Measurements from ENCODE around the gene KISS1.

DNA sequence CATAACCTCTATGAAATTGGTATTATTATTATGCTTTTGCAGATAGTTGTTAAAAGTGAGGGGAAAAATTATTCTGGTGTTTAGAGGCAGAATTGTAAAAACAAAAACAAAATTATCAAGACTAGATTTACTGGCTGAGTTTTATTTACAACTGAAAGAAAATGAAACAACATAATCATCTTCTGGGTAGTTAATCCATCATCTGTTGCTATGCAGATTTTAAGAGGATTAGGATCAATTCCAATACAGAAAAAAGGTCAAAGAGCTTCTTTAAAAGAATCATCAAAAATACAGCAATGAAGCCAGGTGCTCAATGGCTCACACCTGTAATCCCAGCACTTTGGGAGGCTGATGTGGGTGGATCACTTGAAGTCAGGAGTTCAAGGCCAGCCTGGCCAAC lies 9.2 kb upstream of the KISS1 start:
- TF ChIP-seq, protein P1, sequence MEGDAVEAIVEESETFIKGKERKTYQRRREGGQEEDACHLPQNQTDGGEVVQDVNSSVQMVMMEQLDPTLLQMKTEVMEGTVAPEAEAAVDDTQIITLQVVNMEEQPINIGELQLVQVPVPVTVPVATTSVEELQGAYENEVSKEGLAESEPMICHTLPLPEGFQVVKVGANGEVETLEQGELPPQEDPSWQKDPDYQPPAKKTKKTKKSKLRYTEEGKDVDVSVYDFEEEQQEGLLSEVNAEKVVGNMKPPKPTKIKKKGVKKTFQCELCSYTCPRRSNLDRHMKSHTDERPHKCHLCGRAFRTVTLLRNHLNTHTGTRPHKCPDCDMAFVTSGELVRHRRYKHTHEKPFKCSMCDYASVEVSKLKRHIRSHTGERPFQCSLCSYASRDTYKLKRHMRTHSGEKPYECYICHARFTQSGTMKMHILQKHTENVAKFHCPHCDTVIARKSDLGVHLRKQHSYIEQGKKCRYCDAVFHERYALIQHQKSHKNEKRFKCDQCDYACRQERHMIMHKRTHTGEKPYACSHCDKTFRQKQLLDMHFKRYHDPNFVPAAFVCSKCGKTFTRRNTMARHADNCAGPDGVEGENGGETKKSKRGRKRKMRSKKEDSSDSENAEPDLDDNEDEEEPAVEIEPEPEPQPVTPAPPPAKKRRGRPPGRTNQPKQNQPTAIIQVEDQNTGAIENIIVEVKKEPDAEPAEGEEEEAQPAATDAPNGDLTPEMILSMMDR (IDR thresholded peaks at IDR 0.05) = no peak
- no peak for TF ChIP-seq POLR2A (IDR thresholded peaks at IDR 0.05)

All from body of pancreas (tissue), 4 donors.